ENCODE measurements around the gene TLK2.
"Not testable (repeated sequence)": the region's sequence is repeated elsewhere in the genome, so short reads cannot be mapped to it uniquely, and the experiment has no call there.

The TLK2 gene

GRCh38 chr17:62565817-62566216, 87.2 kb downstream of the TLK2 start:
- DNase-seq, result no peak

- DNase-seq, result no peak
Observed at GRCh38 chr17:62566996-62567578, 88.5 kb downstream of the TLK2 start.

GRCh38 chr17:62572488-62572887, 93.9 kb downstream of the TLK2 start:
- no peak for DNase-seq

DNA sequence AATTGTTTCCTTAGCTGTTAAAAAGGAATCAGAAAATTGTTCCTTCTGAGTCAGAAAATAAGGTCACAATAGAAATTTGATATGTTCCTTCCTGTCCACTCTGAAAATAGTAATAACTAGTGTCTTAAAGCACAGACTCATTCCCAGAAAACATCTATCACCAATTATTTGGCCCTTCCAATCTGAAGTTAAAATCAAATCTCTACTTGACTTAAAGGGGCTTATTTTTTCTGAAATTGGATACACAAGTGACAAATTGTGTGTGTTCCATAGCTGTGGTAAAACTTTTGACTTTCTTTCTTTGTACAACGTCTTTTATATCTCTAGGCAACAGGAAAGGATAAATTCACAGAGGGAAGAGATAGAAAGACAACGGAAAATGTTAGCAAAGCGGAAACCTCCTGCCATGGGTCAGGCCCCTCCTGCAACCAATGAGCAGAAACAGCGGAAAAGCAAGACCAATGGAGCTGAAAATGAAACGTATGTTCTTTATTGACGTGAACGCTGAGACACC, 94.3 kb downstream of the TLK2 start:
- no peak for DNase-seq

- no peak for DNase-seq
Observed at GRCh38 chr17:62573480-62574117, 95.0 kb downstream of the TLK2 start.

- no peak for DNase-seq
Observed at GRCh38 chr17:62576382-62576781, 97.8 kb downstream of the TLK2 start.

- DNase-seq, result peak; percentile 3 to 47
Observed at GRCh38 chr17:62578757-62579487, 100.3 kb downstream of the TLK2 start.

GRCh38 chr17:62580947-62581346, 102.3 kb downstream of the TLK2 start:
- no peak for DNase-seq

DNA sequence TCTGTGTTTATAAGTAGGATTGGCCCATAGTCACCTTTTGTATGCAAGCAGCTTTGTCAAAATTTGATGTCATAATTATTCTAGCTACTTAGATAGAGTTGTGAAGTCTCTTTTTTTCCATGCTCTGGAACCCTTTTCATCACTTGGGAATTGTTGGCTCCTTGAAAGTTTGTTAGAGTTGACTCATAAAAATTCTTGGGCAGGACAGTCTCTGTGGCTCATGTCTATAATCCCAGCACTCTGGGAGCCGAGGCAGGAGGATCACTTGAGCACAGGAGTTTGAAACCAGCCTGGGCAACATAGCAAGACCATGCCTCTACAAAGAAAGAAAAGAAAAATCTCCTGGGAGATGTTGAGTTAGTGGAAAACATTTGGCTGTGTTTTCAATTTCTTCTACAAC, 103.1 kb downstream of the TLK2 start:
- DNase-seq, result no peak

- peak; percentile 76 to 89 for DNase-seq
Observed at GRCh38 chr17:62587554-62587953, 108.9 kb downstream of the TLK2 start.

- DNase-seq, result peak in 1 of 2 experiments; percentile 9
Observed at GRCh38 chr17:62588109-62588508, 109.5 kb downstream of the TLK2 start.

GRCh38 chr17:62591333-62591732, 112.7 kb downstream of the TLK2 start:
- DNase-seq, result no peak

- DNase-seq, result not testable (repeated sequence)
Observed at GRCh38 chr17:62591822-62592221, 113.2 kb downstream of the TLK2 start.

DNA sequence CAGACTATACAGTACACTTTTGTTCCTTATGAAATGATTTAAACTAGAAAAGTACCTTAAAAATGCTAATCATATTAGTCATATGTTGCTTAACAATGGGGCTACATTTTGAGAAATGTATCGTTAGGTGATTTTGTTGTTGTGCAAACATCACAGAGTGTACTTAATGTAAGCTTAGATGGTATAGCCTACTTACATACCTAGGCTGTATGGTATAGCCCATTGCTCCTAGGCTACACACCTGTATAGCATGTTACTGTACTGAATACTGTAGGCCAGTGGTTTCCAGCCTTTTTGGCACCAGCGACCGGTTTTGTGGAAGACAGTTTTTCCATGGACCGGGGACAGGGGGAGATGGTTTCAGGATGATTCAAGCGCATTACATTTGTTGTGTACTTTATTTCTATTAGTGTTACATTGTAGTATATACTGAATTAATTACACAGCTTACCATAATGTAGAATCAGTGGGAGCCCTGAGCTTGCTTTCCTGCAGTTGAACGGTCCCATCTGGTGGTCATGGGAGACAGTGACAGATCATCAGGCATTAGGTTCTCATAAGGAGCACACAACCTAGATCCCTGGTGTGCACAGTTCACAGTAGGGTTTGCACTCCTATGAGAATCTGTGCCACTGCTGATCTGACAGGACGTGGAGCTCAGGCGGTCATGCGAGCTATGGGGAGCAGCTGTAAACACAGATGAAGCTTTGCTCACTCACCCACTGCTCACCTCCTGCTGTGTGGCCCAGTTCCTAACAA, 113.9 kb downstream of the TLK2 start:
- DNase-seq, result no peak

GRCh38 chr17:62595484-62595883, 116.9 kb downstream of the TLK2 start:
- DNase-seq, result no peak

- no peak for DNase-seq
Observed at GRCh38 chr17:62596662-62597061, 118.0 kb downstream of the TLK2 start.

GRCh38 chr17:62597150-62597549, 118.5 kb downstream of the TLK2 start:
- DNase-seq, result no peak

- no peak for DNase-seq
Observed at GRCh38 chr17:62597920-62598319, 119.3 kb downstream of the TLK2 start.

GRCh38 chr17:62599964-62600657, 121.5 kb downstream of the TLK2 start:
- DNase-seq, result no peak

DNA sequence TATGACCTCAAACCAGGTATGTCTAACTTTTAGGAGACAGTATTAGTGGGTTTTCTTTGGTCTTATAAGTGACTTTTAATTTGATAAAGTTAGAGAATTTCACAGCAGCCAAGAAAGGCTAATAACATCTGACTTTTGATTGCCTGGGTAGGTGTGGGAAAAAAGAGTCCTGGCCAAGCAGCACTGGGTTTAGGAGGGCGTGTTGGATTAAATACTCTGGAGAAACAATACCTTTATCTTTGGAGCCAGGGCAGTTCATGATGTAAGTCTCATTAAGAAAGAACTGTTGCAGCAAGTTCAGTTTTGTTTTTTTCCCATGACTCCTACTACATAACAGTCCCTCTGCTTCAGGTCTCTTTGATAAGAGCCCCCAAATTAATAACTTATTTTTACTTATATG, 122.2 kb downstream of the TLK2 start:
- DNase-seq, result no peak

GRCh38 chr17:62601471-62601870, 122.8 kb downstream of the TLK2 start:
- no peak for DNase-seq

DNA sequence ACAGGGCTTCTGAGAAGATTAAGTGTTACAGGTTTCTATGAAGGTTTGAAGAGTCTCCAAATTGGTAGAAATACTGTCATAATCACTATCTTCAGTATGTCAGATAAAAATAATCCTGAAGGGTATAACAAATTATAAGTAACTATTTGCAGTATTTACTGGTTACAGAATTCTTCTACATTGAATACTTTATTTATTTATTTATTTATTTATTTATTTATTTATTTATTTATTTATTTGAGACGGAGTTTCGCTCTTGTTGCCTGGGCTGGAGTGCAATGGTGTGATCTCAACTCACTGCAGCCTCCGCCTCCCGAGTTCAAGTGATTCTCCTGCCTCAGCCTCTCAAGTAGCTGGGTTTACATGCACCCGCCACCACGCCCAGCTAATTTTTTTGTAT, 125.2 kb downstream of the TLK2 start:
- DNase-seq, result not testable (repeated sequence)

- DNase-seq, result no peak
Observed at GRCh38 chr17:62605588-62605987, 127.0 kb downstream of the TLK2 start.
